HEK293T (cell line): ENCODE results near the gene HYDIN.

Experiments
- CTBP1 ChIP-seq: fragments of 450-650 bp; IDR thresholded peaks from 2 replicates; pipeline ENCODE4 v1.6.1; 2016; ENCODE audit warnings: borderline replicate concordance
- FOXA1 ChIP-seq: fragments of 450-650 bp; IDR thresholded peaks from 2 replicates; pipeline ENCODE4 v1.6.1; 2016; ENCODE audit warnings: mild to moderate bottlenecking
- FOXM1 ChIP-seq: fragments of 450-650 bp; IDR thresholded peaks from 2 replicates; pipeline ENCODE4 v1.6.1; 2017; ENCODE audit warnings: mild to moderate bottlenecking, borderline replicate concordance
- HDGF ChIP-seq: fragments of 450-650 bp; IDR thresholded peaks from 2 replicates; pipeline ENCODE4 v1.6.1; 2017; ENCODE audit warnings: antibody characterized with exemption, borderline replicate concordance
- LEF1 ChIP-seq: fragments of 450-650 bp; IDR thresholded peaks from 2 replicates; pipeline ENCODE4 v1.6.1; 2017; ENCODE audit warnings: mild to moderate bottlenecking, borderline replicate concordance
- NFRKB ChIP-seq: fragments of 450-650 bp; IDR thresholded peaks from 2 replicates; pipeline ENCODE4 v1.6.1; 2016; ENCODE audit warnings: mild to moderate bottlenecking, moderate library complexity
- PKNOX1 ChIP-seq: fragments of 450-650 bp; IDR thresholded peaks from 2 replicates; pipeline ENCODE4 v1.6.1; 2016
- SP1 ChIP-seq: fragments of 450-650 bp; IDR thresholded peaks from 2 replicates; pipeline ENCODE4 v1.6.1; 2017
- SUZ12 ChIP-seq: fragments of 450-650 bp; IDR thresholded peaks from 2 replicates; pipeline ENCODE4 v1.6.1; 2016; ENCODE audit warnings: mild to moderate bottlenecking
- TARDBP ChIP-seq: fragments of 450-650 bp; IDR thresholded peaks from 2 replicates; pipeline ENCODE4 v1.6.1; 2016

GRCh38 chr16:71172481-71173207 is 57.9 kb downstream of the HYDIN start:
- TF ChIP-seq HDGF (no peak), FOXA1 (no peak), PKNOX1 (no peak), NFRKB (no peak), LEF1 (no peak), SP1 (no peak), SUZ12 (no peak), CTBP1 (no peak), TARDBP (no peak), FOXM1 (no peak)
